ENCODE measurements around the gene CYFIP2.
A peak's percentile ranks its signal among the peaks of the same experiment; 100 is the strongest.

CYFIP2 gene

DNA sequence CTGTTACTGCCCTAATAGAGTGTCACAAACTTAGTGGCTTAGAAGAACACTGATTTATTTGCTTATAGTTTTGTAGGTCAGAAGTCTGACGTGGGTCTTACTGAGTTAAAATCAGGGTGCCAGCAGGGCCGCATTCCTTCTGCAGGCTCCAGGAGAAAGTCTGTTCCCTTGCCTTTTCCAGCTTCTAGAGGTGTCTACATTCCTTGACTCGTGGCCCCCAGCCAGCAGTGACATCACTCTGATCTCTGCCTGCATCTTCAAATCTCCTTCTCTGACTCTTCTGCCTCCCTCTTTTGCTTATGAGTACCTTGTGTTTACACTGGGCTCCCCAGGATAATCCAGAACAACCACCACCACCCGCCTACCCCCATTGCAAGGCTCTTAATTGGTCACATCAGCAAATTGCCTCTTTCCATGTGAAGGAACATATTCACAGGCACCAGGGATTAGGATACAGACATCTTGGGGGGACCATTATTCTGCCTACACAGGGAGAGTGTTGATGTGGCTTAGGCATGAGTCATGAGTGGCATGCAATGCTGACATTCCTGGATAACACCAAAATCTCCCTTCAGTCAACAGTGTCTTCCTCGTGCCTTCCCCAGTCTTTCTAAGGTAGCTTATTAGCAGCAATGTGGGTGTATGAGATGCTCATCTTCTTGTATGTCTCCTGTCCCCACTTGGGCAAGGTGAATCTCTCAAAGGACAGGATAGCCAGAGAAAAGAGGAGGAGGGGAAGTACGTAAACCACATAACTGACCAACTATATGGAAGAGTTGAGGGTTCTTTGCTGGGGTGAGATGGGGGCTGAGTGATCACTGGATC lies 24.4 kb downstream of the CYFIP2 start:
- no peaks in the 10 kb centered on the region for H3K36me3 ChIP-seq (ENCODE audit: control insufficient read depth, insufficient read depth, low read length)
- H3K27me3 ChIP-seq (ENCODE audit: control insufficient read depth, insufficient read depth, low read length): no peaks in the 10 kb centered on the region
- no peak overlapping the region for H3K4me3 ChIP-seq (ENCODE audit: low read depth, low read length)
- no peaks in the 10 kb centered on the region for H3K9me3 ChIP-seq (ENCODE audit: control insufficient read depth, low read length)
- H3K4me1 ChIP-seq: peaks cover 27% of the 10 kb centered on the region
- H3K9ac ChIP-seq: no peak overlapping the region
- no peak overlapping the region for H2AFZ ChIP-seq
- no peak overlapping the region for H3K4me2 ChIP-seq (ENCODE audit: low read length)
- TF ChIP-seq, protein P1, sequence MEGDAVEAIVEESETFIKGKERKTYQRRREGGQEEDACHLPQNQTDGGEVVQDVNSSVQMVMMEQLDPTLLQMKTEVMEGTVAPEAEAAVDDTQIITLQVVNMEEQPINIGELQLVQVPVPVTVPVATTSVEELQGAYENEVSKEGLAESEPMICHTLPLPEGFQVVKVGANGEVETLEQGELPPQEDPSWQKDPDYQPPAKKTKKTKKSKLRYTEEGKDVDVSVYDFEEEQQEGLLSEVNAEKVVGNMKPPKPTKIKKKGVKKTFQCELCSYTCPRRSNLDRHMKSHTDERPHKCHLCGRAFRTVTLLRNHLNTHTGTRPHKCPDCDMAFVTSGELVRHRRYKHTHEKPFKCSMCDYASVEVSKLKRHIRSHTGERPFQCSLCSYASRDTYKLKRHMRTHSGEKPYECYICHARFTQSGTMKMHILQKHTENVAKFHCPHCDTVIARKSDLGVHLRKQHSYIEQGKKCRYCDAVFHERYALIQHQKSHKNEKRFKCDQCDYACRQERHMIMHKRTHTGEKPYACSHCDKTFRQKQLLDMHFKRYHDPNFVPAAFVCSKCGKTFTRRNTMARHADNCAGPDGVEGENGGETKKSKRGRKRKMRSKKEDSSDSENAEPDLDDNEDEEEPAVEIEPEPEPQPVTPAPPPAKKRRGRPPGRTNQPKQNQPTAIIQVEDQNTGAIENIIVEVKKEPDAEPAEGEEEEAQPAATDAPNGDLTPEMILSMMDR (IDR thresholded peaks at IDR 0.05): no peak
- H3K27ac ChIP-seq: peak overlapping the region; percentile 82
- no peaks in the 10 kb centered on the region for H3K79me2 ChIP-seq

DNA sequence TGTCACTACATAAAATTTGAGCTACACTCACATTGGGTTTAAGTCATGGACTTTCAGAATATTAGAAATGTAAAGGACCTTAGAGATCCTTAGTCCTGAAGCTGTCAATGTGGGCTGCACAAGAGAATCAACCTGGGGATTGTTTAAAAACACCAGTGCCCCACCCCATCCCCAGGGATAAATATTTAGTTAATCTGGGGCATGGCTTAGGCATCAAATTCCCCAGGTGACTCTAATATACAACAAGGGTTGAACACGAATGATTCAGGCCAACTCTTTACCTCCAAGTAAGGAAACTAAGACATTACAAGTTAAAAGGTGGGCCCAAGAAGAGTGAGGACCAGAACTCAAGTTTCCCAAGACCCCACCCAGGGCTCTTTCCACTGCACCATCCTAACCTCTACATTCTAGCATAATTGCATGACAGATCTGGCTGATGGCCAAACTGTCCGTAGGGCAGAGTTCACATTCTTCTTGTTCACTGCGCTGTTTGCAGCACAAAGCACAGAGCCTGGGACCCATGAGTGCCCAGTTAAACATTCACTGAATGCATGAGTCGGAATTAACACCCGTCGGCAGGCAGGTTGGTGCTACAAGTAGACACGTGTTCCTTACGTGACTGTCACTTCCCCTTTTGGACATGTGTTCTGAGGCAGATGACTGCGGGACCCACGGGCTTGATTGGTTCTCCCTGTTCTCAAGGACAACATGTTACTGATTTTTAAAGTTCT lies 25.2 kb downstream of the CYFIP2 start:
- H3K4me3 ChIP-seq (ENCODE audit: low read depth, low read length): no peak overlapping the region
- no peak overlapping the region for H3K9ac ChIP-seq
- no peaks in the 10 kb centered on the region for H3K9me3 ChIP-seq (ENCODE audit: control insufficient read depth, low read length)
- peaks cover 23% of the 10 kb centered on the region for H3K4me1 ChIP-seq
- H2AFZ ChIP-seq: peak overlapping the region; percentile 13
- H3K27me3 ChIP-seq (ENCODE audit: control insufficient read depth, insufficient read depth, low read length): no peaks in the 10 kb centered on the region
- no peaks in the 10 kb centered on the region for H3K36me3 ChIP-seq (ENCODE audit: control insufficient read depth, insufficient read depth, low read length)
- no peaks in the 10 kb centered on the region for H3K79me2 ChIP-seq
- H3K4me2 ChIP-seq (ENCODE audit: low read length): no peak overlapping the region
- H3K27ac ChIP-seq: peak overlapping the region; percentile 82
- TF ChIP-seq, protein P1 (IDR thresholded peaks at IDR 0.05): no peak

DNA sequence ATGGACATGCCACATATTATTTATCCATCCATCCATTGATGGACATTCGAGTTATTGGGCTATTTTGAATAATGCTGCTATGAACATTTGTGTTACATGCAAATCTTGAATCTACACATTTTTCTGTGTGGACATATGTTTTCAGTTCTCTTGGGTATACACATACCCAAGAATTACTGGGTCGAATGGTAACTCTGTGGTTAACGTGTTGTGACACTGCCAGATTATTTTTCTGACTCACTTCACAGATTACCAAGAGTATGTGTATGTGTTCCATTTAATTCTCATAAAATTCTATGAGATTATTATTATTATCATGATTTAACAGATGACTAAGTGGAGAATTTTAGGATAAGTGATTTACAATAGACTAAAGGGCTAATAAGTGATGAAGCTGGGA lies 26.7 kb downstream of the CYFIP2 start:
- peaks cover 23% of the 10 kb centered on the region for H3K4me1 ChIP-seq
- no peaks in the 10 kb centered on the region for H3K9me3 ChIP-seq (ENCODE audit: control insufficient read depth, low read length)
- H3K9ac ChIP-seq: no peak overlapping the region
- H3K27ac ChIP-seq: no peak overlapping the region
- no peak overlapping the region for H3K4me2 ChIP-seq (ENCODE audit: low read length)
- H2AFZ ChIP-seq: no peak overlapping the region
- TF ChIP-seq, protein P1 (IDR thresholded peaks at IDR 0.05): no peak
- no peaks in the 10 kb centered on the region for H3K27me3 ChIP-seq (ENCODE audit: control insufficient read depth, insufficient read depth, low read length)
- H3K36me3 ChIP-seq (ENCODE audit: control insufficient read depth, insufficient read depth, low read length): no peaks in the 10 kb centered on the region
- H3K79me2 ChIP-seq: no peaks in the 10 kb centered on the region
- H3K4me3 ChIP-seq (ENCODE audit: low read depth, low read length): no peak overlapping the region

DNA sequence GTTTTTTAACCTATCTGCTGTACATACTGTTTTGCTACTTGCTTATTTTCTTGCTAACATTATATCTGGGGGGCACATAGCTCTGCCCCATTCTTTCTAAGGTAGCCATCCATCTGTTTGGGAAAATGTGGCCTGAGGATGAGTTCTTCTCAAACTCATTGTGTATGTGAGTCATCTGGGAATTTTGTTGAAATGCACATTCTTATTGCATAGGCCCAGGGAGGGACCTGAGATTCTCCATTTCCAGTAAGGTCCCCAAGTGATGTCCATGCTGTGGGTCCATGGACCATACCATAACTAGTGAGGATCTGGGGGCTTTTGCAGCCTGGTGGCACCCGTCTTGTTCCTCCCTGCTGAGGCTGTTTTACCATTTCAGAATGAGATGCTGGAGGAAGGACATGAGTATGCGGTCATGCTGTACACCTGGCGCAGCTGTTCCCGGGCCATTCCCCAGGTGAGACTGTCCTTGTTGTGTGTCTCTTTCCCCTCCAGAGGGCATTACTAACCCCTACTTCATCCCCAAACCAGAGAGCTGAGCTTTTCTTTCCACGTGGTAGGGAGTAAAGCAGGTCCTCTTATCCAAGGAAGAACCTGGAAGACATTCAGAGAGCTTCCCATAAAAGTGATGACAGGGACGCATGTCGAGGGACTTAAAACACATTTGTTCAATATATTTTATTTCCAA lies 28.6 kb downstream of the CYFIP2 start:
- Histone ChIP-seq H2AFZ (no peak overlapping the region), H3K9me3 (ENCODE audit: control insufficient read depth, low read length) (no peaks in the 10 kb centered on the region), H3K27me3 (ENCODE audit: control insufficient read depth, insufficient read depth, low read length) (no peaks in the 10 kb centered on the region), H3K4me1 (peaks cover 14% of the 10 kb centered on the region), H3K4me2 (ENCODE audit: low read length) (no peak overlapping the region), H3K36me3 (ENCODE audit: control insufficient read depth, insufficient read depth, low read length) (no peaks in the 10 kb centered on the region), H3K4me3 (ENCODE audit: low read depth, low read length) (no peak overlapping the region), H3K9ac (no peak overlapping the region), H3K79me2 (no peaks in the 10 kb centered on the region), H3K27ac (no peak overlapping the region)
- TF ChIP-seq, protein P1 (IDR thresholded peaks at IDR 0.05): no peak
